ENCODE measurements around the gene S100A9. TPM values are rescaled to one million over a fixed set of nuclear protein-coding genes. Genes with fewer than 3 reads are reported as not detected.

S100A9 gene
- total and polyA plus RNA-seq, 2 of the 8 experiments (the other 6 are each of a cell fraction or from before 2014, with no cell fraction given): not detected

DNA sequence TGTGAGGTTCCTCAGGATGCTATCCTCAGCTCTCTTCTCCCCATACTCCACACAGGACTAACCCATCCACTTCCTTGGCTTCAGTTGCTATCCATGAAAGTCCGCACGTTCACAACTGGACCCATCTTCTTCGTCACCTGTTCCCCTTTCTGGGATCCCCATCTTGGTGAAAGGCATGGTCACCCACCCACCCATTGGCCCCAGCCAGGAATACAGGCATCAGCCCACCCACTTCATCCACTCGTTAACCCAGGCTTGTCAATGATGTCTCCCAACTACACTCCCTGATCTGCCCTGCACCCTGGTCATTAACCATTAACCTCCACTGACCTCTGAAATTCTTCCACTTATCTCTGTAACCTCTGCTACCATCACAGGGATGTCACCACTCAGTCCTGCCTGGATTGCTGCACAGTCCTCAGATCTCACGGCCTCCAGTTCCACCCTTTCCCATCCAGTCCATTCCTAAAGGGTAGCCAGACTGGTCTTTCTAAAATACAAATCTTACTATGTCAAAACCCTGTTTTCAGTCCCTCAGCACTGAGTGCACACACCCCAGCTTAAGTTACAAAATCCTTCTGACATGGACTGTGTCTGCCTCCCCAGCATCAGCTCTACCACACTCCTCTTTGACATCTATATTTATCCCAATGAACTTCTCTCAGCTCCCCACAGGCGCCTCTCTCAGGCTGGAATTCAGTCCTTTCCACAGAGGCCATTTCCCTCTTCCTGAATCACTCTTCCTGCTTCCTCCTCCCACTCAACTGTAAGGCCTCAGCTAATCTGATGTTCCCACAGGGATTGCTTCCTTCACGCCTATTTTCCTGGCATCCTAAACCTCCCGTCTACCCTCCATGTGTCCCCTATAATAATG, 19.4 kb upstream of the S100A9 start:
- no peaks in the 10 kb centered on the region for H3K79me1 ChIP-seq (ENCODE audit: low read depth, low read length)
- no peak overlapping the region for H2BK20ac ChIP-seq (ENCODE audit: low read length)
- no peak overlapping the region for H3K9ac ChIP-seq (replicated peaks in 1 of 4; ENCODE audit: extremely low read depth in 1 of 4, low read depth in 3 of 4, low read length in 3 of 4)
- H3K4me1 ChIP-seq (replicated peaks in 1 of 4; ENCODE audit: control insufficient read depth in 3 of 4, insufficient read depth in 4 of 4, low read length in 3 of 4): no peaks in the 10 kb centered on the region
- H3K4ac ChIP-seq (replicated peaks; ENCODE audit: insufficient read length, low read depth, low read length): no peak overlapping the region
- no peak overlapping the region for H4K91ac ChIP-seq (replicated peaks; ENCODE audit: insufficient read length, low read length)
- no peaks in the 10 kb centered on the region for H3K36me3 ChIP-seq (ENCODE audit: control insufficient read depth in 2 of 4, insufficient read depth in 4 of 4, low read length in 3 of 4)
- FAIRE-seq: no peak
- H3K23me2 ChIP-seq (ENCODE audit: low read depth, low read length): no peaks in the 10 kb centered on the region
- ChIA-PET POLR2A (ENCODE audit: partially characterized antibody) (interaction anchor here (0.6 kb wide), 1 partner anchor 953 kb away, joined by 3 read pairs; no protein-coding TSS in a partner anchor), CTCF (ENCODE audit: partially characterized antibody) (interaction anchor here (1.7 to 2.7 kb wide), 2 partner anchors 15 to 17 kb away, joined by 5 to 12 read pairs; no protein-coding TSS in a partner anchor)
- H2BK5ac ChIP-seq (ENCODE audit: low read depth, low read length): no peak overlapping the region
- no peak overlapping the region for H3K18ac ChIP-seq (ENCODE audit: extremely low read depth, low read length)
- no peak overlapping the region for H3K27ac ChIP-seq (ENCODE audit: low read depth, low read length)
- H3K79me2 ChIP-seq (ENCODE audit: control insufficient read depth in 1 of 2, insufficient read depth in 2 of 2, low read length in 2 of 2): no peaks in the 10 kb centered on the region
- peaks cover 4% of the 10 kb centered on the region in 2 experiments; a peak in 2 of 4 replicates for H3K9me3 ChIP-seq (ENCODE audit: insufficient read depth in 2 of 2, low read depth in 1 of 2, low read length in 1 of 2)
- no peak overlapping the region for H4K8ac ChIP-seq (ENCODE audit: extremely low read depth, insufficient read depth, low read length)
- H4K20me1 ChIP-seq (replicated peaks in 1 of 2; ENCODE audit: control insufficient read depth in 1 of 2, insufficient read depth in 2 of 2, low read length in 2 of 2): no peaks in the 10 kb centered on the region
- H2BK120ac ChIP-seq (replicated peaks; ENCODE audit: low read depth, low read length): no peak overlapping the region
- no peak overlapping the region for H2BK12ac ChIP-seq (ENCODE audit: low read depth, low read length)
- H2AK5ac ChIP-seq (ENCODE audit: low read depth, low read length): no peak overlapping the region
- no peak overlapping the region for H4K5ac ChIP-seq (ENCODE audit: insufficient read length, low read depth, low read length)
- no peak for DNase-seq (ENCODE audit: low read depth in 1 of 2, low spot score in 2 of 2)
- H3K14ac ChIP-seq (ENCODE audit: insufficient read length): no peak overlapping the region
- H3K23ac ChIP-seq (ENCODE audit: insufficient read length): no peak overlapping the region
- WGBS, 2 experiments (ENCODE audit: extremely low coverage in 1 of 2, insufficient coverage in 1 of 2, insufficient read length in 1 of 2, insufficient replicate concordance in 2 of 2, low coverage in 1 of 2, low lambda C conversion rate in 2 of 2, missing lambda C conversion rate in 1 of 2): 78% methylated on average over 8 of the region's 8 CpGs; no CpG with 5 or more reads in 1 of the 2 experiments
- no peak overlapping the region for H3K4me3 ChIP-seq (ENCODE audit: extremely low read depth in 1 of 4, insufficient read depth in 2 of 4, low read depth in 3 of 4, low read length in 4 of 4)
- H3K27me3 ChIP-seq (replicated peaks in 1 of 4; ENCODE audit: control insufficient read depth in 3 of 4, extremely low read depth in 1 of 4, insufficient read depth in 3 of 4, low read length in 3 of 4): peaks cover 0 to 2% (median 0%) of the 10 kb centered on the region in 4 experiments; a peak in 1 of 7 replicates
- H3K56ac ChIP-seq (replicated peaks; ENCODE audit: insufficient read length, low read depth, low read length): no peak overlapping the region
- H2AFZ ChIP-seq (ENCODE audit: low read length): no peak overlapping the region
- no peak overlapping the region for H2BK15ac ChIP-seq (ENCODE audit: low read length)
- no peak overlapping the region for H3K4me2 ChIP-seq (ENCODE audit: insufficient read depth in 1 of 2, low read depth in 2 of 2, low read length in 2 of 2)
- TF ChIP-seq USF2 (IDR thresholded peaks at IDR 0.05; ENCODE audit: low read length) (no peak), ZNF274 (IDR thresholded peaks at IDR 0.05; ENCODE audit: borderline replicate concordance, extremely low read depth, low read length) (no peak), GTF2F1 (IDR thresholded peaks at IDR 0.05; ENCODE audit: borderline replicate concordance, low read depth, low read length) (no peak), YY1 (IDR thresholded peaks at IDR 0.05; ENCODE audit: low read depth, low read length) (no peak), SAP30 (IDR thresholded peaks at IDR 0.05; ENCODE audit: insufficient read depth, insufficient replicate concordance, low read length) (no peak), POLR2AphosphoS5 (IDR thresholded peaks at IDR 0.05; ENCODE audit: low read depth, low read length) (no peak), SP2 (IDR thresholded peaks at IDR 0.05; ENCODE audit: low read length) (no peak), TBP (IDR thresholded peaks at IDR 0.05; ENCODE audit: low read depth, low read length) (no peak), ASH2L (IDR thresholded peaks at IDR 0.05; ENCODE audit: low read length) (no peak), CHD2 (IDR thresholded peaks at IDR 0.05; ENCODE audit: low read length) (no peak)
- TF ChIP-seq, protein P1, sequence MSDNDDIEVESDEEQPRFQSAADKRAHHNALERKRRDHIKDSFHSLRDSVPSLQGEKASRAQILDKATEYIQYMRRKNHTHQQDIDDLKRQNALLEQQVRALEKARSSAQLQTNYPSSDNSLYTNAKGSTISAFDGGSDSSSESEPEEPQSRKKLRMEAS (IDR thresholded peaks at IDR 0.05): no peak
